Smooth muscle cell (in vitro differentiated cells): ENCODE results near the gene LYZL1. TPM values are rescaled to one million over a fixed set of nuclear protein-coding genes. Genes with fewer than 3 reads are reported as not detected.

Experiments
- DNase-seq: peaks from one replicate; lab custom pipeline; 2025; ENCODE audit not compliant: unreplicated experiment; lab: John Stamatoyannopoulos, UW
- H2AFZ ChIP-seq: fragments of 200-600 bp; sonication (generic); 2 replicates; pipeline ENCODE4 v1.6.0; 2016; ENCODE audit warnings: antibody characterized with exemption, low read depth, mild to moderate bottlenecking
- H3F3A ChIP-seq: fragments of 200-600 bp; sonication (generic); 2 replicates; pipeline ENCODE4 v1.6.0; 2017; ENCODE audit warnings: antibody characterized with exemption, low read depth
- H3K27ac ChIP-seq: fragments of 200-600 bp; sonication (generic); 2 replicates; pipeline ENCODE4 v1.5.1; 2016; ENCODE audit warnings: low read depth, mild to moderate bottlenecking
- H3K27me3 ChIP-seq: fragments of 200-600 bp; sonication (generic); 2 replicates; pipeline ENCODE4 v1.6.1; 2016; ENCODE audit warnings: low read depth, mild to moderate bottlenecking
- H3K36me3 ChIP-seq: fragments of 200-600 bp; sonication (generic); 2 replicates; pipeline ENCODE4 v1.5.1; 2016; ENCODE audit warnings: low read depth
- H3K4me1 ChIP-seq: fragments of 200-600 bp; sonication (generic); 2 replicates; pipeline ENCODE4 v1.5.1; 2016; ENCODE audit warnings: low read depth
- H3K4me2 ChIP-seq: fragments of 200-600 bp; sonication (generic); 2 replicates; pipeline ENCODE4 v1.6.0; 2016; ENCODE audit warnings: mild to moderate bottlenecking
- H3K4me3 ChIP-seq: fragments of 200-600 bp; sonication (generic); 2 replicates; pipeline ENCODE4 v1.5.1; 2016; ENCODE audit warnings: mild to moderate bottlenecking
- H3K79me2 ChIP-seq: fragments of 200-600 bp; sonication (generic); 2 replicates; pipeline ENCODE4 v1.6.0; 2016; ENCODE audit warnings: low read depth, mild to moderate bottlenecking
- H3K9ac ChIP-seq: fragments of 200-600 bp; sonication (generic); 2 replicates; pipeline ENCODE4 v1.6.0; 2016; ENCODE audit warnings: low read depth
- H3K9me3 ChIP-seq: fragments of 200-600 bp; sonication (generic); replicated peaks from 2 replicates; pipeline ENCODE4 v1.5.1; 2016; ENCODE audit warnings: low read depth
- H4K20me1 ChIP-seq: fragments of 200-600 bp; sonication (generic); 2 replicates; pipeline ENCODE4 v1.6.0; 2016; ENCODE audit warnings: low read depth
- CTCF ChIP-seq: fragments of 200-600 bp; sonication (generic); IDR thresholded peaks from 2 replicates; pipeline ENCODE4 v1.5.1; 2017; ENCODE audit warnings: borderline replicate concordance, mild to moderate bottlenecking, antibody characterized with exemption; ENCODE audit not compliant: insufficient read depth, poor library complexity, severe bottlenecking
- WGBS: methylation state at CpG from one replicate; pipeline ENCODE4 v1.1.7; 2016; ENCODE audit warnings: low lambda C conversion rate; 5-methylcytosine and 5-hydroxymethylcytosine counted together
- polyA plus RNA-seq: library from polyadenylated mRNA; unstranded; fragments of >200 nt; fragmentation: Nextera tagmentation; extraction: Ambion mirVana; gene quantifications from 2 replicates; pipeline ENCODE4 v1.2.1, GENCODE V29; 2016
- total RNA-seq: library from RNA; depleted of rRNA; stranded (reverse); fragments of >200 nt; gene quantifications from 2 replicates; pipeline ENCODE4 v1.2.3, GENCODE V29; 2014

LYZL1 gene
- total and polyA plus RNA-seq, 2 experiments from 2014 or later = not detected

- peak overlapping the region; percentile 57 for H2AFZ ChIP-seq
- H3K9me3 ChIP-seq = no peaks in the 10 kb centered on the region
- H3K36me3 ChIP-seq = no peaks in the 10 kb centered on the region
- DNase-seq = no peak
- 16% methylated on average over 5 of the region's 5 CpGs for WGBS
- H3F3A ChIP-seq = peaks cover 57% of the 10 kb centered on the region
- H4K20me1 ChIP-seq = no peaks in the 10 kb centered on the region
- no peaks in the 10 kb centered on the region for H3K27me3 ChIP-seq
- peaks cover 3% of the 10 kb centered on the region for H3K79me2 ChIP-seq
- H3K4me1 ChIP-seq = peaks cover 15% of the 10 kb centered on the region
- H3K4me2 ChIP-seq = peak overlapping the region; percentile 60
- TF ChIP-seq CTCF = no peak
- H3K27ac ChIP-seq = peak overlapping the region; percentile 69
- H3K9ac ChIP-seq = no peak overlapping the region
- H3K4me3 ChIP-seq = no peak overlapping the region
These were observed 45.8 kb upstream of the LYZL1 start for GRCh38 chr10:29243066-29243465.

DNA sequence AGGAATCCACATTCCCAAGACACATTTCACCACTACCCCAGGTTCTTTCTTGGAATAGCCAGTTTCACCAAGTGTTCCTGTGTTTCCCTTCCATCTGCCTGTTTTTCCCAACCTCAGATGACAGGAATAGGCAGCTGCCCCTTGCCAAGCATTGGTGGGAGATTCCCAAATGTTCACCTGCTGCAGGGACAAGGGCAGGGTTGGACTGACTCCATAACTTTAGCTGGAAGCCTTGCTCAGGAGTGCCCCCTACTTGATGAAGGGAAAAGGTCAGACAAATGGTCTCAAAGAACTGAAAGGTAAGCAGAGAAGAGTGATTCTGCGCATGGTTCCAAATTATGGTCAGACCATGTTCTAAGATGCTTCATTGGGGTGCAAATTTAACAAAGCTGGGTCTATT is 45.1 kb upstream of the LYZL1 start:
- Histone ChIP-seq H2AFZ (no peak overlapping the region), H3K79me2 (peaks cover 3% of the 10 kb centered on the region), H3K4me1 (peaks cover 12% of the 10 kb centered on the region), H3K27me3 (no peaks in the 10 kb centered on the region), H3K9ac (no peak overlapping the region), H3K9me3 (no peaks in the 10 kb centered on the region), H3K4me3 (no peak overlapping the region), H3K36me3 (no peaks in the 10 kb centered on the region), H4K20me1 (no peaks in the 10 kb centered on the region), H3K4me2 (peak overlapping the region; percentile 60), H3F3A (peaks cover 59% of the 10 kb centered on the region), H3K27ac (peak overlapping the region; percentile 69)
- TF ChIP-seq CTCF = peak; percentile 26
- DNase-seq = no peak
- WGBS = 90% methylated on average over 1 of the region's 1 CpG

- no peak for TF ChIP-seq CTCF
- peaks cover 11% of the 10 kb centered on the region for H3K4me1 ChIP-seq
- H3K36me3 ChIP-seq = no peaks in the 10 kb centered on the region
- H3K4me2 ChIP-seq = no peak overlapping the region
- H2AFZ ChIP-seq = peak overlapping the region; percentile 29
- no peak for DNase-seq
- H3K9ac ChIP-seq = no peak overlapping the region
- H3K4me3 ChIP-seq = no peak overlapping the region
- 97% methylated on average over 7 of the region's 7 CpGs for WGBS
- H3K27me3 ChIP-seq = no peaks in the 10 kb centered on the region
- H3K27ac ChIP-seq = peak overlapping the region; percentile 69
- H3K9me3 ChIP-seq = no peaks in the 10 kb centered on the region
- H3K79me2 ChIP-seq = peaks cover 3% of the 10 kb centered on the region
- no peaks in the 10 kb centered on the region for H4K20me1 ChIP-seq
- peaks cover 50% of the 10 kb centered on the region for H3F3A ChIP-seq
These were observed 43.9 kb upstream of the LYZL1 start for GRCh38 chr10:29244978-29245377.

DNA sequence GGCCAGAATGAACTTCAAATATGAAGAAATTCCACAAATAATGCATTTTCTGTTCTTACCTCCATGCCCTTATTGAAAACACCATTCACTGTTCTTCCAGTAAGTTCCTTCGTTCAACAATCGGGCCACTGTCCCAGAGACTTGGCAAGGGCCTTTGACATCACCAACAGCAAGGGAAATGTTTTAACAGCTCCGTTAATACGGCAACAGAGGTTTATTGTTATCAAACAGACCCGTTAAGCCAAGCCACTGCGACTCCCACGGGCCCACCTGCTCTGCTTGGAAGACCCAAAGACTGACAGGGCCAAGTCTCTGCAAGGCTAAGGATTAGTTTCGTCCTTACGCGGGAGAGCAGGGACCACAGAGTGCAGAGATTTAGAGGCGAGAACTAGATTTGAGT is 43.4 kb upstream of the LYZL1 start:
- Histone ChIP-seq H3F3A (peaks cover 45% of the 10 kb centered on the region), H3K9ac (no peak overlapping the region), H3K9me3 (no peaks in the 10 kb centered on the region), H3K27ac (no peak overlapping the region), H3K27me3 (no peaks in the 10 kb centered on the region), H4K20me1 (no peaks in the 10 kb centered on the region), H2AFZ (peak overlapping the region; percentile 29), H3K79me2 (peaks cover 3% of the 10 kb centered on the region), H3K4me1 (peaks cover 11% of the 10 kb centered on the region), H3K4me2 (no peak overlapping the region), H3K4me3 (no peak overlapping the region), H3K36me3 (no peaks in the 10 kb centered on the region)
- DNase-seq = no peak
- TF ChIP-seq CTCF = no peak
- 63% methylated on average over 11 of the region's 11 CpGs for WGBS
